Measurements from ENCODE around the gene JPH2.

DNA sequence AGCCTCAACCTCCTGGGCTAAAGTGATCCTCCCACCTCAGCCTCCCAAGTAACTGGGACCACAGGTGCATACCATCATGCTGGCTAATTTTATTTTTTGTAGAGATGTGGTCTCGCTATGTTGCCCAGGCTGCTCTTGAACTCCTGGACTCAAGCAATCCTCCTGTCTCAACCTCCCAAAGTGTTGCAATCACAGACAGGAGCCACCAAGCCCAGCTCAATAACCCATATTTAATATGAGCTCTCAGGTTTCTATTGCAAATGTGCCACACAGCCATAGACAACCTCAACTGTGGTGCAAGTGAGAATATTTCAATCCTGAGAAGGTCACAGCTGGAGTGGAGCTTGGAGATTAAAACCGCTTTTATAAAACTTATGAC is 14.4 kb downstream of the JPH2 start:
- TF ChIP-seq, protein P1, sequence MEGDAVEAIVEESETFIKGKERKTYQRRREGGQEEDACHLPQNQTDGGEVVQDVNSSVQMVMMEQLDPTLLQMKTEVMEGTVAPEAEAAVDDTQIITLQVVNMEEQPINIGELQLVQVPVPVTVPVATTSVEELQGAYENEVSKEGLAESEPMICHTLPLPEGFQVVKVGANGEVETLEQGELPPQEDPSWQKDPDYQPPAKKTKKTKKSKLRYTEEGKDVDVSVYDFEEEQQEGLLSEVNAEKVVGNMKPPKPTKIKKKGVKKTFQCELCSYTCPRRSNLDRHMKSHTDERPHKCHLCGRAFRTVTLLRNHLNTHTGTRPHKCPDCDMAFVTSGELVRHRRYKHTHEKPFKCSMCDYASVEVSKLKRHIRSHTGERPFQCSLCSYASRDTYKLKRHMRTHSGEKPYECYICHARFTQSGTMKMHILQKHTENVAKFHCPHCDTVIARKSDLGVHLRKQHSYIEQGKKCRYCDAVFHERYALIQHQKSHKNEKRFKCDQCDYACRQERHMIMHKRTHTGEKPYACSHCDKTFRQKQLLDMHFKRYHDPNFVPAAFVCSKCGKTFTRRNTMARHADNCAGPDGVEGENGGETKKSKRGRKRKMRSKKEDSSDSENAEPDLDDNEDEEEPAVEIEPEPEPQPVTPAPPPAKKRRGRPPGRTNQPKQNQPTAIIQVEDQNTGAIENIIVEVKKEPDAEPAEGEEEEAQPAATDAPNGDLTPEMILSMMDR (conservative IDR thresholded peaks at IDR 0.05 in 1 of 2, IDR thresholded peaks at IDR 0.05 in 1 of 2; ENCODE audit: extremely low read depth in 1 of 2, insufficient read depth in 1 of 2, low read depth in 1 of 2, low read length in 2 of 2): no peak
- TF ChIP-seq EZH2 (IDR thresholded peaks at IDR 0.05; ENCODE audit: borderline replicate concordance, low read length): no peak
